IPS-18a (cell line): Measurements from ENCODE around the gene PARN.
"Not testable (repeated sequence)": the region's sequence is repeated elsewhere in the genome, so short reads cannot be mapped to it uniquely, and the experiment has no call there.

Source experiments
- H3K27ac ChIP-seq: one replicate; pipeline ENCODE4 v1.5.1; 2013; ENCODE audit warnings: low read length
- H3K27me3 ChIP-seq: one replicate; pipeline ENCODE4 v1.6.1; 2013; ENCODE audit warnings: mild to moderate bottlenecking, low read length; ENCODE audit not compliant: control insufficient read depth, insufficient read depth
- H3K36me3 ChIP-seq: one replicate; pipeline ENCODE4 v1.6.1; 2013; ENCODE audit warnings: low read depth, low read length; ENCODE audit not compliant: control insufficient read depth
- H3K4me1 ChIP-seq: one replicate; pipeline ENCODE4 v1.6.1; 2013; ENCODE audit warnings: low read depth, low read length; ENCODE audit not compliant: control insufficient read depth
- H3K4me3 ChIP-seq: one replicate; pipeline ENCODE4 v1.5.1; 2013; ENCODE audit warnings: low read length
- H3K9ac ChIP-seq: one replicate; pipeline ENCODE4 v1.6.1; 2013; ENCODE audit warnings: mild to moderate bottlenecking, low read length, moderate library complexity
- H3K9me3 ChIP-seq: one replicate; pipeline ENCODE4 v1.6.1; 2013; ENCODE audit warnings: low read depth, low read length; ENCODE audit not compliant: control insufficient read depth

Gene PARN

DNA sequence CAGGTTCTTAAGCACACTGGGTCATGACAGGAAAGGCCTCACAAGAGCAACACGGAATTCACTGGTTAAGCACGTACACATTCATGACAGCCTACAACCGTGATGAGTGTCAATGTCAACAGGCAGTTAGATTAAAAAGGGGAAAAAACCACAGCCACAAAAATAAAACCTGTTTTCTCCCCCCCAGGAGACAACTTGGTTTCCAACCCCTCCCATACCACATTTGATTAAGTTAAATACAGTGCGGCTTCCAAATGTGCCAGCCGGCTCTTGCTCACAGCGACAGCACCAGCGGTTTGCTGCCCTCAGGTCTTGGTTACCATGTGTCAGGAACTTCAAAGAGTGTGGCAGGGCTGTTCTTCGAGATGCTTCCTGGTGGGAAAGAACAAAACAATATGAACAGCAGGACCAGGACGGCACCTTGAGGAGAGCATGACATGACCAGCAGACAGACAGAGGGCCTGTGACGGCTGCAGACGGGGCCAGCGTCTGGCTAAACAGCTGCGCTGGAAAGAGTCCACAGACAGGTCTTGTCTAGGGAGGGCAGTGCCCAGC is 193.6 kb downstream of the PARN start:
- Histone ChIP-seq H3K4me1 (no peaks in the 10 kb centered on the region), H3K9me3 (no peaks in the 10 kb centered on the region), H3K27ac (no peak overlapping the region)

DNA sequence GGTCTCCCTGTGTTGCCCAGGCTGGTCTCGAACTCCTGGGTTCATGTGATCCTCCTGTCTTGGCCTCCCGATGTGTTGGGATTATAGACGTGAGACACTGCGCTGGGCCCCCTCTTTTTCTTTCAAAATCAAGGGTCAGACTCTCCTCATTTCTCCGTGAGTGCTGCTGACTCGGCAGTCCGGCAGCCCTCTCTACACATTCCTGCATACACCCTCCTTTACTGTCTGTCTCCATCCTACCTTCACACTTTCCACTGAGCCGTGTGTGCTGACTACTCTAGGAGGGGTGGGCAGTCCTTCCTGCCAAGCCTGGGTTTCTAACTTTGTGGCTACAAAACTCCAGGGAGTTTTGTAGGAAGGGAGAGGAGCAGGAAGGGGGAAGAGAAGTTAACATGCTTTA is 195.2 kb downstream of the PARN start:
- Histone ChIP-seq H3K9me3 (no peaks in the 10 kb centered on the region), H3K36me3 (no peaks in the 10 kb centered on the region), H3K9ac (no peak overlapping the region), H3K4me1 (no peaks in the 10 kb centered on the region), H3K27me3 (no peaks in the 10 kb centered on the region), H3K27ac (no peak overlapping the region), H3K4me3 (no peak overlapping the region)

More for the DNA sequence above, 193.6 kb downstream of the PARN start:
- Histone ChIP-seq H3K9ac (no peak overlapping the region), H3K4me3 (no peak overlapping the region), H3K36me3 (no peaks in the 10 kb centered on the region), H3K27me3 (no peaks in the 10 kb centered on the region)

DNA sequence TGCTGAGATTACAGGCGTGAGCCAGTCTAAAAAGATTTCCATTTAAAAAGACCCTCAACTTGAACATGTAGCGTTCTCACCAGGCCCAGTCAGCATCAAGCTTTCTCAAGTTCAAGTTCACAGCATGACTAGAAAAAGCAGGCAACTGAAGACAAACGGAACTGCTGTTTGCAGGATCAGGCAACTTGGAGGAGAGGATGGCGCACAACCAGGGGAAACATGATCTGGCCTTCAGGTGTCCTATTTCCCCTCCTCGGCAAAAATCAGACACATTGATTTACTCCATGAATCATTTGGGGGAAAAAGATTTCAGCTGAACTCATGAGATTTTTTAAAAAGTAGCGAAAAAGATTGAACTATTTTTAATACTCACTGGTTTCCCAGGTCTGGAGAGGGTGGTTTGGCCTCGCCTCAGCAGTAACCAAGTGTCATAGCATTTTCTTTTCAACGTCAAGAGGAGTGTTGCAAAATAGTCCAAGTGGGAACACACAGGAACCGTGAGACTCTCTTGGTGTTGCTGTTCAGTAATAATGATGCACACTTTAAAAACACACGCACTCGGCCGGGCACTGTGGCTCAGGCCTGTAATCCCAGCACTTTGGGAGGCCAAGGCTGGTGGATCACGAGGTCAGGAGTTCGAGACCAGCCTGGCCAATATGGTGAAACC is 201.0 kb downstream of the PARN start:
- H3K4me3 ChIP-seq, H3K9me3 ChIP-seq, H3K4me1 ChIP-seq, H3K36me3 ChIP-seq, H3K27me3 ChIP-seq, H3K9ac ChIP-seq, H3K27ac ChIP-seq: not testable (repeated sequence)

DNA sequence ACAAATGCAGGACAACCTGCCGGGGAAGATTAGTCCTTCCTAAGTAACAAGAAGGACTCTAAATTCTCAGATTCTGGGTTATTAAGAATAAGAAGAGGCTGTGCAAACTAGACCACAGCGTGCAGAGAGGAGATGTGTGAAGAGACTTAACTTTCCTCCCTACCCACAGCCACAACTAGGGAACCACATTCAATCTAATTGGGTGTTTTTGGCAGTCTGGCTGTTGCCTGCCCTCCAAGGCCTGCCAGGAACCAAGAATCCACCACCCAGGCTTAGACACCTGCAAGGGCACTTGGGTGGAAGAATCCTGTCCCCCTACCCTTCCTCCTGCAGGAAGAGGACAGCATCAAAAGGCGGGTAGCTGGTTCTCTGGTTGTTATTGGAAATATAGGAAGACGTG is 202.0 kb downstream of the PARN start:
- H3K4me1 ChIP-seq: peaks cover 7% of the 10 kb centered on the region
- no peaks in the 10 kb centered on the region for H3K9me3 ChIP-seq
- H3K27ac ChIP-seq: no peak overlapping the region
- no peaks in the 10 kb centered on the region for H3K27me3 ChIP-seq
- no peak overlapping the region for H3K4me3 ChIP-seq
- no peaks in the 10 kb centered on the region for H3K36me3 ChIP-seq
- H3K9ac ChIP-seq: no peak overlapping the region

DNA sequence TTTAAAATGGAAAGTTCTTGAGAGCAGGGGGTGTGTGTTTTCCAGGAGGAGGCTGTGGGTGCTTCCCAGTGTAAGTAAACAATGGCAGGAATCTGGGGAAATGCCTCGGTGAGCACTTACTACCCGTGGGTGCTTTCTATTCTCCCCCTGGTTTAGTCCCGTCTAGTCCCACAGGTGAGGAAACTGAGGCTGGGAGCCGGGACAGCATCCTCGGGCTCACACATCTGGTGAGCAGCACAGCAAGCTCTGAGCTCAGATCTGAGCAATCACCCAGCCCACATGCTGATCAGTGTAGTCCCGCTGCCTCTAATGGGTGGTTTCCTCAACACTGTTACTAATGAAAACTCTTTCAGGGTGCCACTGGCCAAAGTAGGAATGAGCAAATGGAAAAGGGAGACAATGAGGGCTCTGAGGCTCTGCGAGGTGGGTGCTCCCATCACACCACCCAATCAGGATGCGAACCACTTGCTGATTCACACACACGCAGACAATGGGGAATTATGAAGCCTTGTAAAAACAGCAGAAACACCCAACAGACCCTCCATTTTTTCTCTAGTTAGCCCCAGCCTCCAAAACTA is 202.6 kb downstream of the PARN start:
- no peaks in the 10 kb centered on the region for H3K9me3 ChIP-seq
- H3K4me1 ChIP-seq: peaks cover 7% of the 10 kb centered on the region
- no peak overlapping the region for H3K4me3 ChIP-seq
- H3K9ac ChIP-seq: no peak overlapping the region
- H3K27me3 ChIP-seq: no peaks in the 10 kb centered on the region
- no peak overlapping the region for H3K27ac ChIP-seq
- H3K36me3 ChIP-seq: no peaks in the 10 kb centered on the region

DNA sequence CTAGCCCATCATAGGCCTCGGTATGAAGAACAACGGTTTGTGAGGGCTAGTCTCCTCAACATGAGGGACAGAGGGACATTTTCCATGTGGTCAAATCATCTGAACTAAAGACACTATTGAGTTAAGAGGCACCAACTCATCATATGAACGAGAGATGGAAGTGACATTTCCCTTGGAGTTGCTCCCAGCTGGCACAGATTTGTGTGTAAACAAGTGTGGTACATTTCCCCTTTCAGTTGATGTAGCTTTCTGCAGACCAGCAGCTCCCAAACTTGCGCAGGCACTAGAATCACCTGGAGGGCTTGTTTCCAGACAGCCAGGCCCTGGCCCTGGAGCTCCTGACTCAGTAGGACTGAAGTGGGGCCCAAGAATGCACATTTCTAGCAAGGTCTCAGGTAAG is 205.5 kb downstream of the PARN start:
- H3K4me3 ChIP-seq: no peak overlapping the region
- H3K9me3 ChIP-seq: no peaks in the 10 kb centered on the region
- H3K27me3 ChIP-seq: no peaks in the 10 kb centered on the region
- H3K9ac ChIP-seq: no peak overlapping the region
- no peaks in the 10 kb centered on the region for H3K36me3 ChIP-seq
- H3K4me1 ChIP-seq: peaks cover 7% of the 10 kb centered on the region
- no peak overlapping the region for H3K27ac ChIP-seq

DNA sequence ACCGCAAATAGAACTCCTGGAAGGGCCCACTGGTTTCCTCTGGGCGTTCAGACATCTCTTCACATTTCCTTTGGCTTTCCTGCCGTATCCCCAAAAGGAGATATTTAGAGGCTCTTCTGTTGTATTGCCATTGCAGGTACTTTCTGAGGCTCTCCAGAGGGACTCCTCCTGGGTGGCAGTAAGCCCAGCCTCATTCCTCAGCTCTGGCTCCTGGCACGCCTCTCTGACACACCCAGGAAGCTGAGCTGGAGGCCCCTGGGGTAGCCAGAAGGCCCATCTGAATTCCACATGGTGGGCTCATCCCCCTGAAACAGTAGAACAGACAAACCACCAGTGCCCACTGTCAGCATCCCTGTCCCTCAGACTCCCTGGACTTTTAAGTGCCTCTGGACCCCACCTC is 206.7 kb downstream of the PARN start:
- peaks cover 6% of the 10 kb centered on the region for H3K4me1 ChIP-seq
- H3K9me3 ChIP-seq: no peaks in the 10 kb centered on the region
- H3K27me3 ChIP-seq: no peaks in the 10 kb centered on the region
- H3K9ac ChIP-seq: no peak overlapping the region
- no peak overlapping the region for H3K27ac ChIP-seq
- no peak overlapping the region for H3K4me3 ChIP-seq
- H3K36me3 ChIP-seq: no peaks in the 10 kb centered on the region

DNA sequence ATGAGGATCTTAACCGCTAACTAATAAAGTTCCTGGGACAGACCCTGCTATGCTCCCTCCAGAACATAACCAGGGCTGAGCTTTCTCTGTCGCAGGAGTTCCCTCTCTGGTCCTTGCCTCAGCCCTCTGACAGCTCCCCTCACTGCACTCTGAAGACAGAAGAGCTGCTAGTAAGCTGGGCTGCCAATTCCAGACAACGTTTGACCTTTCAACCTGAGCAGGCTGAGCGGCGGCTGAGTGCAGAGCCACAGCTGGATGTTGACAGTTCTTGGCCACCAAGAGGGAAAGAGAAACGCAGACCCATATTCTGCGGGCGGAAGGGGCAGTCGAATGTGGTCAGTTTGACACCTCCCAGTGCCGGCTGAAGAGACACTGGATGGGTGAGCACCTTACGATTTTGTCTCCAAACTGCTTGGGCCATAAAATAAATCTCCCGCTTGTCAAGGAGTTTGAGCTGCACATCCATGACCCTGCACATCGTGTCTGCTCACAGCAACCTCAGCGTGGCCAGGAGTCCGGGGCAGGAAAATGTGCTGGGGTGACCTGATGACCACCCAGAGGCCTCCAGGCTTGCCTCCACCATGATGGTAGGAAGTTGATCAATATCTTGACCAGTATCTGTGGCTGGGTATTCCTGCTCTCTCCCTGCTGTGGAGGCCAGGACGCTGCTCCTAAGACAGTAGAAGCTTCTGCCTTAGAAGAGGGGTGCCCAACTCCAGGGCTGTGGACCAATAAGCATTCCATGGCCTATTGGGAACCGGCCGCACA is 209.2 kb downstream of the PARN start:
- Histone ChIP-seq H3K4me3 (no peak overlapping the region), H3K9me3 (no peaks in the 10 kb centered on the region), H3K4me1 (no peaks in the 10 kb centered on the region), H3K27ac (no peak overlapping the region), H3K27me3 (no peaks in the 10 kb centered on the region), H3K9ac (no peak overlapping the region), H3K36me3 (no peaks in the 10 kb centered on the region)

DNA sequence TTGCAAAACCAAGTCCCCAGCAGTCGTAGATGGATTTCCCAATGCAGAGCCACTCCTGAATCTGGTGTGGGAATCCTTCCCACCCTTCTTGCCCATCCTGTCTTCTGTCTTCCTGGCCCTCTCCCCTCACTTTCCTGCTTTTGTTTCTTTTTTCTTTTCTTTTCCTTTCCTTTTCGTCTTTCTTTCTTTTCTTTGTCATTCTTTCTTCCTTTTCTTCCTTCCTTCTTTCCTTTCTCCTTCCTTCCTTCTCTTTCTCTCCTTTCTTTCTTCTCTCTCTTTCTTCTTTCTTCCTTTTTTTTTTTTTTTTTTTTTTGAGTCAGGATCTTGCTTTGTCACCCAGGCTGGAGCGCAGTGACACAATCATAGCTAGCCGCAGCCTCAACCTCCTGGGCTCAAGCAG is 209.8 kb downstream of the PARN start:
- H3K4me1 ChIP-seq, H3K9me3 ChIP-seq, H3K27ac ChIP-seq, H3K27me3 ChIP-seq, H3K36me3 ChIP-seq, H3K9ac ChIP-seq, H3K4me3 ChIP-seq: not testable (repeated sequence)

DNA sequence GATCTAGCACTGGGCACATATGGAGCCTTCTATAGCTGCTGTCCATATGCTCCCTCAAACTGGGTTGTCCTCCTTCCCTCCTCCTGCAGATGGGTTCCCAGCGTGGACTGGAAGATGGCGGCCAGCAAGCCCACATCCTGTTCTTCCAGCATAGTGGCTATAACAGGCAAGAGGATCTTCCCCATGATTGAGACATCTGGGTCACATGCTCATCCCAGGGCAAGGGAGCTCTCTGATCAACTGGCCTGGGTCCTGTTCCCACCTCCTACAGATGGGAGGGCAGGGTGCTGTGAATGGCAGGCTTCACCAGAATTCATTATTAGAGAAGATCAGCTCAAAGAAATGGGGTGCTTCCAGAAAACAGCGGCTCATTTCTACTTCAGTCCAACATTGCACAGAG is 210.2 kb downstream of the PARN start:
- Histone ChIP-seq H3K36me3 (no peaks in the 10 kb centered on the region), H3K9ac (no peak overlapping the region), H3K4me3 (no peak overlapping the region), H3K27ac (no peak overlapping the region), H3K27me3 (no peaks in the 10 kb centered on the region), H3K9me3 (no peaks in the 10 kb centered on the region), H3K4me1 (no peaks in the 10 kb centered on the region)

DNA sequence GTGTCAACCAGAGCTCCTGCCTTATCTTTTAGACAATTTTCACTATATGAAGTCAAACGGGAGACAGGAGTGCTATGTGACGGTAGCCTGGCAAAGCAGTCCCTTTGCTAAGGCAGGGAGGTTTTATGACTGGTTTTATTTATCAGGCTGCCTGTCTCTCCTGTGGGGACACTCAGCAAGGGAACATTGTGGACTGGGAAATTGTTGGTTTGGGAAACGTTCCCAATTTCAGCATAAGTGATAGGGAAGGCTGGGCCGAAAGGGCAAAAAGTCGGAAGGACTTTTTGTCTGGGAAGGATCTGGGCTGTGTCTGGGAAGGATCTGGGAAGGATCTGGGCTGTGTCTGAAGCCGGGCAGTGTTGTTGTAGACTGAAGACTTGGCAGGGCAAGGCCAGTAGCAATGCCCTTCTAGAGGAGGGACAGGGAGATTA is 211.2 kb downstream of the PARN start:
- Histone ChIP-seq H3K4me3 (no peak overlapping the region), H3K9ac (no peak overlapping the region), H3K27ac (no peak overlapping the region), H3K27me3 (no peaks in the 10 kb centered on the region), H3K36me3 (no peaks in the 10 kb centered on the region), H3K9me3 (no peaks in the 10 kb centered on the region), H3K4me1 (no peaks in the 10 kb centered on the region)
